OCI-LY7 (cell line): Measurements from ENCODE around the gene IQSEC1.

Experiments used
- EZH2phosphoT487 ChIP-seq: fragments of 200-600 bp; sonication (generic); IDR thresholded peaks from 2 replicates; pipeline ENCODE4 v1.6.1; 2018; ENCODE audit warnings: low read depth, borderline replicate concordance, mild to moderate bottlenecking, mixed run types, antibody characterized with exemption, low read length, moderate library complexity, mixed read lengths
- TF ChIP-seq, protein P1 (sequence below): fragments of 200-600 bp; sonication (generic); conservative IDR thresholded peaks from 2 replicates; pipeline ENCODE4 v1.5.1; 2014; ENCODE audit warnings: mild to moderate bottlenecking, antibody characterized with exemption, low read length, moderate library complexity, mixed read lengths

GRCh38 chr3:12957339-12957738 is 115.9 kb downstream of the IQSEC1 start:
- TF ChIP-seq, protein P1, sequence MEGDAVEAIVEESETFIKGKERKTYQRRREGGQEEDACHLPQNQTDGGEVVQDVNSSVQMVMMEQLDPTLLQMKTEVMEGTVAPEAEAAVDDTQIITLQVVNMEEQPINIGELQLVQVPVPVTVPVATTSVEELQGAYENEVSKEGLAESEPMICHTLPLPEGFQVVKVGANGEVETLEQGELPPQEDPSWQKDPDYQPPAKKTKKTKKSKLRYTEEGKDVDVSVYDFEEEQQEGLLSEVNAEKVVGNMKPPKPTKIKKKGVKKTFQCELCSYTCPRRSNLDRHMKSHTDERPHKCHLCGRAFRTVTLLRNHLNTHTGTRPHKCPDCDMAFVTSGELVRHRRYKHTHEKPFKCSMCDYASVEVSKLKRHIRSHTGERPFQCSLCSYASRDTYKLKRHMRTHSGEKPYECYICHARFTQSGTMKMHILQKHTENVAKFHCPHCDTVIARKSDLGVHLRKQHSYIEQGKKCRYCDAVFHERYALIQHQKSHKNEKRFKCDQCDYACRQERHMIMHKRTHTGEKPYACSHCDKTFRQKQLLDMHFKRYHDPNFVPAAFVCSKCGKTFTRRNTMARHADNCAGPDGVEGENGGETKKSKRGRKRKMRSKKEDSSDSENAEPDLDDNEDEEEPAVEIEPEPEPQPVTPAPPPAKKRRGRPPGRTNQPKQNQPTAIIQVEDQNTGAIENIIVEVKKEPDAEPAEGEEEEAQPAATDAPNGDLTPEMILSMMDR: no peak
- TF ChIP-seq EZH2phosphoT487: no peak
